GM12878 (cell line): ENCODE data around the gene MLXIPL. TPM values are rescaled to one million over a fixed set of nuclear protein-coding genes. Genes with fewer than 3 reads are reported as not detected.

Experiments used
- BACH1 ChIP-seq: fragments of 450-650 bp; IDR thresholded peaks from 2 replicates; pipeline ENCODE4 v1.6.1; 2017; ENCODE audit warnings: mild to moderate bottlenecking, borderline replicate concordance
- CBFB ChIP-seq: IDR thresholded peaks from 2 replicates; pipeline ENCODE4 v1.6.1; 2016; ENCODE audit warnings: antibody characterized with exemption, low read depth
- CHD4 ChIP-seq: fragments of 200-600 bp; sonication (generic); IDR thresholded peaks from 2 replicates; pipeline ENCODE4 v1.6.1; 2016; ENCODE audit warnings: mild to moderate bottlenecking
- CREB1 ChIP-seq: IDR thresholded peaks from 2 replicates; pipeline ENCODE4 v1.6.1; 2012; ENCODE audit warnings: low read depth, mild to moderate bottlenecking, inconsistent platforms
- EGR1 ChIP-seq, 2 experiments: IDR thresholded peaks; 1 replicate in 1 of 2; 2 replicates in 1 of 2; pipeline ENCODE4 v1.6.1; 2011 to 2012; ENCODE audit warnings: low read depth in 2 of 2, low read length in 2 of 2, borderline replicate concordance in 1 of 2, mild to moderate bottlenecking in 1 of 2, moderate library complexity in 1 of 2
- GABPA ChIP-seq: IDR thresholded peaks from 2 replicates; pipeline ENCODE4 v1.6.1; 2014; ENCODE audit warnings: antibody characterized with exemption, low read depth, mild to moderate bottlenecking, inconsistent platforms
- HDGF ChIP-seq: fragments of 450-650 bp; IDR thresholded peaks from 2 replicates; pipeline ENCODE4 v1.6.1; 2016; ENCODE audit warnings: antibody characterized with exemption
- IKZF1 ChIP-seq: fragments of 450-650 bp; conservative IDR thresholded peaks from 2 replicates; pipeline ENCODE4 v1.6.1; 2017; ENCODE audit warnings: antibody characterized with exemption, mild to moderate bottlenecking
- IRF4 ChIP-seq: IDR thresholded peaks from 2 replicates; pipeline ENCODE4 v1.6.1; 2011; ENCODE audit warnings: low read depth, low read length
- JUND ChIP-seq: IDR thresholded peaks from 2 replicates; pipeline ENCODE4 v1.6.1; 2012; ENCODE audit warnings: low read depth, mild to moderate bottlenecking, low read length, improper control_type of control experiment, moderate library complexity
- KAT2A ChIP-seq: conservative IDR thresholded peaks from 2 replicates; pipeline ENCODE4 v1.6.1; 2011; ENCODE audit warnings: low read depth, low read length; ENCODE audit not compliant: control insufficient read depth
- LARP7 ChIP-seq: fragments of 450-650 bp; IDR thresholded peaks from 2 replicates; pipeline ENCODE4 v1.6.1; 2017; ENCODE audit warnings: mild to moderate bottlenecking
- NR2C1 ChIP-seq: fragments of 450-650 bp; IDR thresholded peaks from 2 replicates; pipeline ENCODE4 v1.6.1; 2017; ENCODE audit warnings: antibody characterized with exemption, mild to moderate bottlenecking, moderate library complexity
- NR2C2 ChIP-seq: IDR thresholded peaks from 2 replicates; pipeline ENCODE4 v1.6.1; 2011; ENCODE audit warnings: borderline replicate concordance, low read depth; ENCODE audit not compliant: control insufficient read depth, insufficient read length
- POU2F2 ChIP-seq: IDR thresholded peaks from 3 replicates; pipeline ENCODE4 v1.6.1; 2011; ENCODE audit warnings: low read depth, mild to moderate bottlenecking, low read length, borderline replicate concordance
- RAD21 ChIP-seq: IDR thresholded peaks from 2 replicates; pipeline ENCODE4 v1.6.1; 2011; ENCODE audit warnings: mild to moderate bottlenecking, low read depth, low read length, moderate library complexity; ENCODE audit not compliant: insufficient read depth
- RAD51 ChIP-seq: fragments of 450-650 bp; IDR thresholded peaks from 2 replicates; pipeline ENCODE4 v1.6.1; 2016; ENCODE audit warnings: moderate library complexity, mild to moderate bottlenecking, inconsistent platforms
- RB1 ChIP-seq: fragments of 450-650 bp; formaldehyde crosslinking; IDR thresholded peaks from 2 replicates; pipeline ENCODE4 v1.6.1; 2017; ENCODE audit warnings: mild to moderate bottlenecking, borderline replicate concordance
- RFX5 ChIP-seq: IDR thresholded peaks from 2 replicates; pipeline ENCODE4 v1.6.1; 2011; ENCODE audit warnings: low read depth, low read length, improper control_type of control experiment
- SIN3A ChIP-seq: IDR thresholded peaks from 2 replicates; pipeline ENCODE4 v1.6.1; 2012; ENCODE audit warnings: low read depth, low read length, improper control_type of control experiment
- SMAD5 ChIP-seq: IDR thresholded peaks from 2 replicates; pipeline ENCODE4 v1.6.1; 2016; ENCODE audit warnings: antibody characterized with exemption, low read depth
- SMARCA5 ChIP-seq: fragments of 450-650 bp; IDR thresholded peaks from 2 replicates; pipeline ENCODE4 v1.6.1; 2017; ENCODE audit warnings: mild to moderate bottlenecking
- SPI1 ChIP-seq: IDR thresholded peaks from 2 replicates; pipeline ENCODE4 v1.6.1; 2011; ENCODE audit warnings: low read depth, mild to moderate bottlenecking, low read length, moderate library complexity, borderline replicate concordance; ENCODE audit not compliant: insufficient read depth
- STAT1 ChIP-seq: fragments of 450-650 bp; conservative IDR thresholded peaks from 2 replicates; pipeline ENCODE4 v1.6.1; 2014; ENCODE audit warnings: antibody characterized with exemption, mild to moderate bottlenecking
- STAT3 ChIP-seq: IDR thresholded peaks from 2 replicates; pipeline ENCODE4 v1.6.1; 2011; ENCODE audit warnings: low read depth, low read length, improper control_type of control experiment
- ZNF207 ChIP-seq: fragments of 450-650 bp; IDR thresholded peaks from 2 replicates; pipeline ENCODE4 v1.6.1; 2014; ENCODE audit warnings: antibody characterized with exemption, mild to moderate bottlenecking, borderline replicate concordance
- ZNF24 ChIP-seq: fragments of 450-650 bp; IDR thresholded peaks from 2 replicates; pipeline ENCODE4 v1.6.1; 2017; ENCODE audit warnings: antibody characterized with exemption, mild to moderate bottlenecking
- ZNF622 ChIP-seq: fragments of 450-650 bp; IDR thresholded peaks from 2 replicates; pipeline ENCODE4 v1.6.1; 2017; ENCODE audit warnings: mild to moderate bottlenecking, inconsistent platforms
- polyA plus RNA-seq, 11 experiments: library from polyadenylated mRNA; depleted of rRNA in 4 of 11; unstranded in 6 of 11; stranded (reverse) in 5 of 11; fragments of >200 nt; fragmentation: Nextera tagmentation in 4 of 11; fragmentation: Illumina TruSeq in 1 of 11; extraction: Ambion mirVana in 4 of 11; extraction: Trizol in 1 of 11; gene quantifications; 1 replicate in 1 of 11; 2 replicates in 10 of 11; pipeline versions ENCODE4 v1.2.1 to v1.2.3, GENCODE V29; 2011 to 2016; ENCODE audit warnings: inconsistent platforms in 2 of 11, missing spikeins in 2 of 11, low read depth in 1 of 11
- total RNA-seq, 4 experiments: library from RNA; depleted of rRNA in 3 of 4; stranded (reverse); fragments of >200 nt in 3 of 4; fragmentation: Illumina TruSeq in 1 of 4; extraction: Trizol in 1 of 4; gene quantifications; 2 replicates each; pipeline versions ENCODE4 v1.2.1 to v1.2.3, GENCODE V29; 2013 to 2021
- TF ChIP-seq, protein P1 (sequence below): fragments of 450-650 bp; IDR thresholded peaks from 2 replicates; pipeline ENCODE4 v1.6.1; 2017; ENCODE audit warnings: borderline replicate concordance
- TF ChIP-seq, protein P2 (sequence below): IDR thresholded peaks from 2 replicates; pipeline ENCODE4 v1.6.1; 2011; ENCODE audit warnings: borderline replicate concordance, low read depth, mild to moderate bottlenecking, moderate library complexity, mixed read lengths, low read length; ENCODE audit not compliant: insufficient read depth; ENCODE audit errors: extremely low read length
- TF ChIP-seq, protein P3 (sequence below): fragments of 450-650 bp; IDR thresholded peaks from 2 replicates; pipeline ENCODE4 v1.6.1; 2014; ENCODE audit warnings: mild to moderate bottlenecking

The MLXIPL gene
- total and polyA plus RNA-seq, 10 of the 15 experiments (the other 5 are each of a cell fraction or from before 2014, with no cell fraction given): 0.21 TPM; not detected in 9

DNA sequence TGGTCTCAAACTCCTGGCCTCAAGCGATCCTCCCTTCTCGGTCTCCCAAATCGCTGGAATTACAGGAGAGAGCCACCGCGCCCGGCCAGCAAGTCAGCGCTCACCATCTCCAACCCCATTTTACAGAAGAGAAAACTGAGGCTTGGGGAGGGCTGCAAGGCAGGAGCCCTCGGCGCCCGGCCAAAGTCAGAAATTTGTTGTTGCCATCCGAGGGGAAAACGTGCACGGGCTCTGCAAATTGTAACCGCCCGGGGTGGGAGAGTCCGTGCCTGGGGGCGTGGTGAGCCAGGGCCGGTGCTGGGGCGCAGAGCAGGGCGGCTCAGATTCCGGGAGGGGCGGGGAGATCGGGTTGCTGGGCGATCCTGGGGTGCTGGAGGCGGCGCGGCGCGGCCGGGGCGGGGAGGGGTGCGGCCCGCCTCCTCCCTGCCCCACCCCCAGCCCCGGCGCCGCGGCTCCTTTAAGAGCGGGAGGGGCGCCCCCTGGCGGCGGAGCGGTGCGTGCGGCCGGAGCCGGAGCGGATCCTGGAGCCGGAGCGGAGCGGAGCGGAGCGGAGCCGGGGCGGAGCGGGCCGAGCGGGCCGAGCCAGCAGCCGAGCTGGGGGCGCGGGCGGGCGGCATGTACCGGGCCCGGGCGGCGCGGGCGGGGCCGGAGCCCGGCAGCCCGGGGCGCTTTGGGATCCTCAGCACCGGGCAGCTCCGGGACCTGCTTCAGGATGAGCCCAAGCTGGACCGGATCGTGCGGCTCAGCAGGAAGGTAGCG, 43.2 kb upstream of the MLXIPL start, which contains the start of gene VPS37D (continued):
- TF ChIP-seq CBFB (no peak), CHD4 (no peak), SPI1 (no peak), IRF4 (no peak), SMAD5 (no peak), NR2C2 (no peak), EGR1 (IDR thresholded peaks at IDR 0.05; ENCODE audit: borderline replicate concordance in 1 of 2, low read depth in 2 of 2, low read length in 2 of 2) (peak in 1 of 2 experiments; percentile 71; a peak in 1 of 3 replicates), RAD21 (peak; percentile 66), BACH1 (peak; percentile 69; the same call in 1 of the 2 replicates), RFX5 (no peak), SIN3A (peak; percentile 43; the same call in 1 of the 2 replicates), STAT3 (no peak), ZNF24 (0 out of 2 replicates have a peak, but pooled peaks have one; percentile 38), KAT2A (no peak), LARP7 (peak; percentile 88), STAT1 (no peak), ZNF207 (0 out of 2 replicates have a peak, but pooled peaks have one; percentile 40), SMARCA5 (peak; percentile 96), CREB1 (peak; percentile 49; the same call in 1 of the 2 replicates), ZNF622 (no peak), RAD51 (no peak), POU2F2 (0 out of 3 replicates have a peak, but pooled peaks have one; percentile 21), JUND (no peak), RB1 (peak; percentile 82; the same call in 1 of the 2 replicates), NR2C1 (peak; percentile 40; the same call in 1 of the 2 replicates), GABPA (no peak), IKZF1 (peak; percentile 78), HDGF (no peak)
- TF ChIP-seq, protein P1, sequence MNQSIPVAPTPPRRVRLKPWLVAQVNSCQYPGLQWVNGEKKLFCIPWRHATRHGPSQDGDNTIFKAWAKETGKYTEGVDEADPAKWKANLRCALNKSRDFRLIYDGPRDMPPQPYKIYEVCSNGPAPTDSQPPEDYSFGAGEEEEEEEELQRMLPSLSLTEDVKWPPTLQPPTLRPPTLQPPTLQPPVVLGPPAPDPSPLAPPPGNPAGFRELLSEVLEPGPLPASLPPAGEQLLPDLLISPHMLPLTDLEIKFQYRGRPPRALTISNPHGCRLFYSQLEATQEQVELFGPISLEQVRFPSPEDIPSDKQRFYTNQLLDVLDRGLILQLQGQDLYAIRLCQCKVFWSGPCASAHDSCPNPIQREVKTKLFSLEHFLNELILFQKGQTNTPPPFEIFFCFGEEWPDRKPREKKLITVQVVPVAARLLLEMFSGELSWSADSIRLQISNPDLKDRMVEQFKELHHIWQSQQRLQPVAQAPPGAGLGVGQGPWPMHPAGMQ: no peak
- TF ChIP-seq, protein P2, sequence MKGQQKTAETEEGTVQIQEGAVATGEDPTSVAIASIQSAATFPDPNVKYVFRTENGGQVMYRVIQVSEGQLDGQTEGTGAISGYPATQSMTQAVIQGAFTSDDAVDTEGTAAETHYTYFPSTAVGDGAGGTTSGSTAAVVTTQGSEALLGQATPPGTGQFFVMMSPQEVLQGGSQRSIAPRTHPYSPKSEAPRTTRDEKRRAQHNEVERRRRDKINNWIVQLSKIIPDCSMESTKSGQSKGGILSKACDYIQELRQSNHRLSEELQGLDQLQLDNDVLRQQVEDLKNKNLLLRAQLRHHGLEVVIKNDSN: no peak
- TF ChIP-seq, protein P3, sequence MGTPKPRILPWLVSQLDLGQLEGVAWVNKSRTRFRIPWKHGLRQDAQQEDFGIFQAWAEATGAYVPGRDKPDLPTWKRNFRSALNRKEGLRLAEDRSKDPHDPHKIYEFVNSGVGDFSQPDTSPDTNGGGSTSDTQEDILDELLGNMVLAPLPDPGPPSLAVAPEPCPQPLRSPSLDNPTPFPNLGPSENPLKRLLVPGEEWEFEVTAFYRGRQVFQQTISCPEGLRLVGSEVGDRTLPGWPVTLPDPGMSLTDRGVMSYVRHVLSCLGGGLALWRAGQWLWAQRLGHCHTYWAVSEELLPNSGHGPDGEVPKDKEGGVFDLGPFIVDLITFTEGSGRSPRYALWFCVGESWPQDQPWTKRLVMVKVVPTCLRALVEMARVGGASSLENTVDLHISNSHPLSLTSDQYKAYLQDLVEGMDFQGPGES: no peak
